SU-DHL-6 (cell line): ENCODE results near the gene KDM6A.

Experiments used
- H2AFZ ChIP-seq: fragments of 200-600 bp; sonication (generic); 2 replicates; pipeline ENCODE4 v1.6.1; 2014; ENCODE audit warnings: low read depth, mild to moderate bottlenecking, moderate library complexity, mixed read lengths, antibody characterized with exemption, low read length; ENCODE audit not compliant: severe bottlenecking
- H3F3A ChIP-seq: fragments of 200-600 bp; shearing (Covaris generic); 2 replicates; pipeline ENCODE4 v1.6.0; 2016; ENCODE audit warnings: antibody characterized with exemption, mild to moderate bottlenecking; ENCODE audit not compliant: insufficient read depth
- H3K27ac ChIP-seq: fragments of 200-600 bp; sonication (generic); 2 replicates; pipeline ENCODE4 v1.5.1; 2016; ENCODE audit warnings: low read depth, mild to moderate bottlenecking, low read length, moderate library complexity, mixed read lengths
- H3K27me3 ChIP-seq: fragments of 200-600 bp; sonication (generic), shearing (Covaris generic); 2 replicates; pipeline ENCODE4 v1.6.0; 2014; ENCODE audit warnings: mild to moderate bottlenecking, low read length
- H3K36me3 ChIP-seq: fragments of 200-600 bp; sonication (generic); 2 replicates; pipeline ENCODE4 v1.6.1; 2014; ENCODE audit warnings: mild to moderate bottlenecking, low read length, mixed read lengths
- H3K4me2 ChIP-seq: fragments of 300-600, 200-600 bp; shearing (Covaris generic), sonication (generic); 2 replicates; pipeline ENCODE4 v1.6.0; 2014; ENCODE audit warnings: low read length, low read depth, mild to moderate bottlenecking; ENCODE audit not compliant: poor library complexity, severe bottlenecking
- H3K4me3 ChIP-seq: fragments of 200-600 bp; sonication (generic); 2 replicates; pipeline ENCODE4 v1.5.1; 2014; ENCODE audit warnings: antibody characterized with exemption, low read length, mild to moderate bottlenecking, mixed read lengths; ENCODE audit not compliant: insufficient read depth, poor library complexity, severe bottlenecking
- H3K79me2 ChIP-seq: fragments of 200-600 bp; sonication (generic); 2 replicates; pipeline ENCODE4 v1.6.1; 2014; ENCODE audit warnings: mild to moderate bottlenecking, low read length, moderate library complexity; ENCODE audit not compliant: insufficient read depth
- H3K9ac ChIP-seq: fragments of 200-600 bp; sonication (generic); 2 replicates; pipeline ENCODE4 v1.7.0; 2014; ENCODE audit warnings: mild to moderate bottlenecking, low read length
- H3K9me2 ChIP-seq: fragments of 200-600 bp; sonication (generic); replicated peaks from 2 replicates; pipeline ENCODE4 v1.6.1; 2014; ENCODE audit warnings: low read length; ENCODE audit not compliant: insufficient read depth
- H3K9me3 ChIP-seq: fragments of 200-600 bp; sonication (generic); 2 replicates; pipeline ENCODE4 v1.6.1; 2014; ENCODE audit warnings: low read length, mixed read lengths; ENCODE audit not compliant: insufficient read depth
- H4K20me1 ChIP-seq: fragments of 200-600 bp; sonication (generic); 2 replicates; pipeline ENCODE4 v1.6.1; 2014; ENCODE audit warnings: low read depth, mild to moderate bottlenecking, antibody characterized with exemption, low read length, moderate library complexity, mixed read lengths
- EZH2phosphoT487 ChIP-seq: fragments of 200-600 bp; sonication (generic), shearing (Covaris generic); conservative IDR thresholded peaks from 2 replicates; pipeline ENCODE4 v1.6.1; 2018; ENCODE audit warnings: mild to moderate bottlenecking, antibody characterized with exemption, low read length, moderate library complexity, mixed read lengths
- TF ChIP-seq, protein P1 (sequence below): fragments of 200-600 bp; sonication (generic); IDR thresholded peaks from one replicate; pipeline ENCODE4 v1.5.1; 2017; ENCODE audit warnings: antibody characterized with exemption, mild to moderate bottlenecking, low read length, moderate library complexity; ENCODE audit not compliant: insufficient read depth, poor library complexity, severe bottlenecking

Gene KDM6A

DNA sequence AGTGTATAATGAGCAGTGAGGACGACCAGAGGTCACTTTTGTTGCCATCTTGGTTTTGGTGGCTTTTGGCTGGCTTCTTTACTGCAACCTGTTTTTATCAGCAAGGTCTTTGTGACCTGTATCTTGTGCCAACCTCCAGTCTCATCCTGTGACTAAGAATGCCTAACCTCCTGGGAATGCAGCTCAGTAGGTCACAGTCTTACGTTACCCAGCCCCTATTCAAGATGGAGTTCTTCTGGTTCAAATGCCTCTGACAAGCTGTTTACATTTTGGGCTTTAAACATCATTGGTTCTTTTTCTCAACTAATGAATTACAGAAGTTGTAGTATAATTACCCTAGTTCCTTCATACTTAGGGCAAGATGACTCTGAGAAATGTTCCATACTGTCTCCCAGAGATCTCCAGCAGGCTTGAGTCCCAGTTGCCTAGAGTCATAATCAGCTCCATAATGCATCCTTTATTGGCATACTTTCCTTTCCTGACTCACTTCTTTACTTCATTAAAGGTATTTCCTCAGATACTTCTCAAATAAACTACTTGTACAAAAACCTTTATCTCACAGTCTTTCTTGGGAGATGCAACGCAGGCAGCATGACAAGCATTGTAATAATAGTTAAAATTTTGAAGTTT, 136.5 kb downstream of the KDM6A start:
- Histone ChIP-seq H3K9me2 (no peaks in the 10 kb centered on the region), H4K20me1 (no peaks in the 10 kb centered on the region), H3K9ac (no peak overlapping the region), H3K9me3 (no peaks in the 10 kb centered on the region), H3K27me3 (no peaks in the 10 kb centered on the region), H3K4me3 (no peak overlapping the region), H3K4me2 (no peak overlapping the region), H3K79me2 (0 out of 2 replicates have a peak, but pooled peaks cover 17% of the 10 kb centered on the region), H3K36me3 (no peaks in the 10 kb centered on the region), H3F3A (no peaks in the 10 kb centered on the region), H3K27ac (no peak overlapping the region), H2AFZ (no peak overlapping the region)
- TF ChIP-seq EZH2phosphoT487: no peak
- TF ChIP-seq, protein P1, sequence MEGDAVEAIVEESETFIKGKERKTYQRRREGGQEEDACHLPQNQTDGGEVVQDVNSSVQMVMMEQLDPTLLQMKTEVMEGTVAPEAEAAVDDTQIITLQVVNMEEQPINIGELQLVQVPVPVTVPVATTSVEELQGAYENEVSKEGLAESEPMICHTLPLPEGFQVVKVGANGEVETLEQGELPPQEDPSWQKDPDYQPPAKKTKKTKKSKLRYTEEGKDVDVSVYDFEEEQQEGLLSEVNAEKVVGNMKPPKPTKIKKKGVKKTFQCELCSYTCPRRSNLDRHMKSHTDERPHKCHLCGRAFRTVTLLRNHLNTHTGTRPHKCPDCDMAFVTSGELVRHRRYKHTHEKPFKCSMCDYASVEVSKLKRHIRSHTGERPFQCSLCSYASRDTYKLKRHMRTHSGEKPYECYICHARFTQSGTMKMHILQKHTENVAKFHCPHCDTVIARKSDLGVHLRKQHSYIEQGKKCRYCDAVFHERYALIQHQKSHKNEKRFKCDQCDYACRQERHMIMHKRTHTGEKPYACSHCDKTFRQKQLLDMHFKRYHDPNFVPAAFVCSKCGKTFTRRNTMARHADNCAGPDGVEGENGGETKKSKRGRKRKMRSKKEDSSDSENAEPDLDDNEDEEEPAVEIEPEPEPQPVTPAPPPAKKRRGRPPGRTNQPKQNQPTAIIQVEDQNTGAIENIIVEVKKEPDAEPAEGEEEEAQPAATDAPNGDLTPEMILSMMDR: no peak

DNA sequence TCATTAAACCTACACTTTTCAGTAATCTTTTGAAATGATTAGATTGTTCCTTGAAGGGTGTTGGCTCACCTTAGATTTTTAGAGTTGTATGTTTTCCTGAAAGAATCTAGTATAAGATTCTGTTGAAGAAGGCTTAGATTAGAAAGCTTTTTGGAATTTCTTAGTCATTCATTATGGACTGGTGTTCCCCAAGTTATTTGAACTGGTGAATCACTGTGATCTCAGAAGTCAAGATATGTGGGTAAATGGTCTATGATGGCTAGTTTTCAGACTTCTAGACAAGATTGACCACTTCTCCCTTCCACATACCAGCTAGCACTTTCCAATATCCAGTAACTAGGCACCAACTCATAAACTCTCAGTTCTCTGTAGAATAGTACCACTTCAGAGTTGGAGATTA, 138.1 kb downstream of the KDM6A start:
- Histone ChIP-seq H3K9ac (no peak overlapping the region), H3K4me3 (no peak overlapping the region), H3F3A (no peaks in the 10 kb centered on the region), H3K9me3 (no peaks in the 10 kb centered on the region), H3K27ac (no peak overlapping the region), H3K9me2 (no peaks in the 10 kb centered on the region), H3K4me2 (no peak overlapping the region), H3K27me3 (no peaks in the 10 kb centered on the region), H4K20me1 (no peaks in the 10 kb centered on the region), H3K36me3 (no peaks in the 10 kb centered on the region), H2AFZ (no peak overlapping the region), H3K79me2 (peaks cover 19% of the 10 kb centered on the region; the same call in 1 of the 2 replicates)
- TF ChIP-seq EZH2phosphoT487: no peak
- TF ChIP-seq, protein P1: no peak

DNA sequence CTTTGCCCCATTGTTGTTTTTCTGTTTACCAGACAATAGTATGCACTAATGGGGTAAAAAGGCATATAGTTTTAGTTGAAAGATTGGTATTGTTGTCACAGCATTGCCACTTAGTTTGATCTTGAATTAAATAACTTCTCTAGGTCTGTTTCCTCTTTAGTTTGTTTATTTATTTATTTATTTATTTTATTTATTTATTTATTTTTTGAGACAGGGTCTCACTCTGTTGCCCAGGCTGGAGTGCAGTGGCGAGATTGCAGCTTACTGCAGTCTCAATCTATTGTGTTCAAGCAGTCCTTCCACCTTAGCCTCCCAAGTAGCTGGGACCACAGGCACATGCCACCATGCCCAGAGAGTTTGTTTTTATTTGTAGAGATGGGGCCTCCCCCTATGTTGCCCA, 138.6 kb downstream of the KDM6A start:
- no peak overlapping the region for H3K27ac ChIP-seq
- H3F3A ChIP-seq: no peaks in the 10 kb centered on the region
- H2AFZ ChIP-seq: no peak overlapping the region
- H3K4me2 ChIP-seq: no peak overlapping the region
- peaks cover 19% of the 10 kb centered on the region; the same call in 1 of the 2 replicates for H3K79me2 ChIP-seq
- H3K9me2 ChIP-seq: no peaks in the 10 kb centered on the region
- no peaks in the 10 kb centered on the region for H3K9me3 ChIP-seq
- no peak overlapping the region for H3K9ac ChIP-seq
- H4K20me1 ChIP-seq: no peaks in the 10 kb centered on the region
- no peak overlapping the region for H3K4me3 ChIP-seq
- H3K36me3 ChIP-seq: no peaks in the 10 kb centered on the region
- TF ChIP-seq, protein P1: no peak
- no peak for TF ChIP-seq EZH2phosphoT487
- no peaks in the 10 kb centered on the region for H3K27me3 ChIP-seq
